Bronchial epithelial cell (primary cell): ENCODE measurements around the gene POMP. TPM values are rescaled to one million over a fixed set of nuclear protein-coding genes. Genes with fewer than 3 reads are reported as not detected.

Source experiments
- DNase-seq: peaks from one replicate; pipeline ENCODE4 v3.0.0-alpha.2; 2010; ENCODE audit warnings: low read depth
- FAIRE-seq: peaks from 2 replicates; lab custom pipeline; 2011; peaks lifted over from hg19 to GRCh38; lab: Jason Lieb, UNC
- H3K27me3 ChIP-seq: 2 replicates; pipeline ENCODE4 v1.5.1; 2011; ENCODE audit warnings: low read length; ENCODE audit not compliant: control insufficient read depth, insufficient read depth
- H3K36me3 ChIP-seq: 2 replicates; pipeline ENCODE4 v1.5.1; 2011; ENCODE audit warnings: low read length; ENCODE audit not compliant: control insufficient read depth, insufficient read depth
- H3K4me3 ChIP-seq: 2 replicates; pipeline ENCODE4 v1.5.1; 2011; ENCODE audit warnings: mild to moderate bottlenecking, low read depth, low read length, control low read depth
- CTCF ChIP-seq: IDR thresholded peaks from 2 replicates; pipeline ENCODE4 v1.5.1; 2011; ENCODE audit warnings: mild to moderate bottlenecking, moderate library complexity, low read length, control low read depth, inconsistent platforms; ENCODE audit not compliant: insufficient read depth, severe bottlenecking
- total RNA-seq: library from RNA; depleted of rRNA; stranded (reverse); fragments of >200 nt; gene quantifications from 2 replicates; pipeline ENCODE4 v1.2.1, GENCODE V29; 2014

Gene POMP
- 51.9 and 70.8 TPM in 2 replicates for total RNA-seq

- no peak for TF ChIP-seq CTCF
- peaks cover 6% of the 10 kb centered on the region for H3K36me3 ChIP-seq
- no peaks in the 10 kb centered on the region for H3K27me3 ChIP-seq
- peak; percentile 77 for DNase-seq
- H3K4me3 ChIP-seq, result peak within 1 kb of the TSS; percentile 91
- no peak for FAIRE-seq
Observed at GRCh38 chr13:28658796-28659620, at the start of gene POMP. Gene POMP (plus strand): TSS chr13:28659130. CDS start chr13:28659185, 55 bp downstream.

GRCh38 chr13:28609381-28609780 lies 49.5 kb upstream of the POMP start:
- TF ChIP-seq CTCF, result no peak
- H3K36me3 ChIP-seq, result no peaks in the 10 kb centered on the region
- FAIRE-seq (no peak), DNase-seq (no peak)
- H3K4me3 ChIP-seq, result no peak overlapping the region
- H3K27me3 ChIP-seq, result no peaks in the 10 kb centered on the region

GRCh38 chr13:28609926-28610325 lies 49.0 kb upstream of the POMP start:
- FAIRE-seq, result no peak
- TF ChIP-seq CTCF, result no peak
- DNase-seq, result no peak
- H3K36me3 ChIP-seq, result no peaks in the 10 kb centered on the region
- no peak overlapping the region for H3K4me3 ChIP-seq
- no peaks in the 10 kb centered on the region for H3K27me3 ChIP-seq

- no peaks in the 10 kb centered on the region for H3K27me3 ChIP-seq
- no peak for DNase-seq
- H3K36me3 ChIP-seq, result no peaks in the 10 kb centered on the region
- FAIRE-seq, result no peak
- no peak overlapping the region for H3K4me3 ChIP-seq
- TF ChIP-seq CTCF, result no peak
Observed at GRCh38 chr13:28610996-28611395, 47.9 kb upstream of the POMP start.

GRCh38 chr13:28611654-28612131 lies 47.2 kb upstream of the POMP start:
- TF ChIP-seq CTCF, result no peak
- Histone ChIP-seq H3K27me3 (no peaks in the 10 kb centered on the region), H3K4me3 (no peak overlapping the region), H3K36me3 (no peaks in the 10 kb centered on the region)
- no peak for FAIRE-seq
- DNase-seq, result no peak
